ENCODE measurements around the gene TENM4.

Gene TENM4

DNA sequence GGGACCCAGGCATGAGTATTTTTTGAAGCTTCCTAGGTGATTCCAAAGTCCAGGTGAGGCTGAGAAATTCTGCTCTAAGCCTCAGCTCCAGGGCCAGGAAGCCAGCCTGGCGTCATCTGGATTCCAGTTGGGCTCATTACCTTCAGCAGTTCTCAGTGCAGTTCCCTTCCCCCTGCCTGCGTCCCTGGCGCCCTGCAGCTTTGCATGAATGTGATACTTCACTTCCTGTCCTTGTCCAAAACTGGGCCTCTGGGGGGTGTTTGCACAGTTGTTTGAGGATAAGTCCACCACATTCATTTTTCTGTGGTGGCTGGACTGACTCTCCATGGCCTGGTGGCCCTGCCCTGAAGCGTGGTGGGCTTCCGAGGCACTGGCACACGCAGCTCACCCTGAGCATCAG, 98.1 kb downstream of the TENM4 start:
- no peak for DNase-seq (ENCODE audit: low read depth)

DNA sequence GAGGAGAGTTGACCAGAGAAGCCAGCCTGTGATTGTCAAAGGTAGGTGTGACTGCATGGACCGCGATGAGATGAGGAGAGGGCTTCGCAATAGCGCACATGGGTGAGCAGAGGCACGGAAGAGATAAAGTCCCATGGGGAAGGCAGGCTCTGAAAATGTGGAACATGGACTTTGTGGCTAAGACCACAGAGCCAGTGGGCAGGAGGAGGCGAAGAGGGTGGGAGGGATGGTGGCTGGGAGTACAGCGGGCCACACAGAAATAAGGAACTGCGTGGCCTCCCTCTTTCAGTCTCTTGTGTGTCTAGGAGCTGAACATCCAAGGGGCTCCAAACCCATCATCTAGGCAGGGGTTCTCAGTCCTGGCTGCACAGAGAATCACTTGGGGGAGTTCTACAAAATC, 98.6 kb downstream of the TENM4 start:
- no peak for DNase-seq (ENCODE audit: low read depth)

DNA sequence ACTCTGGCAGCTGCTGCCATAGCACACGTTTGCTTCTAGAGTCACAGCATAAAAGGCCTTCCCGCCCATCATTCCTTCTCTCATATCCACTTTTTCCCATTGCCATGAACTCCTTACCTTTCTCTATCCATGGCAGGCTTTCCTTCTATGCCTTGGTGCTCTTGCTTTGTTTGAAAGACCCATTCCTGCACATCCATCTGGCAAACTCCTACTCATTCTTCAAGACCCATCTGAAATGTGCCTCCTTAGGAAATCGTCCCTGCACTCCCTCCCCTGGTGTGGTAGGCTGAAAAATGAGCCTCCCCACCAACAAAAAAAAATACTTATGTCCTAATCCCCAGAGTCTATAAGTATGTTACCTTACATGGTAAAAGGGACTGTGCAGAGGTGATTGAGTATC, 100.3 kb downstream of the TENM4 start:
- DNase-seq (ENCODE audit: low read depth), result no peak

DNA sequence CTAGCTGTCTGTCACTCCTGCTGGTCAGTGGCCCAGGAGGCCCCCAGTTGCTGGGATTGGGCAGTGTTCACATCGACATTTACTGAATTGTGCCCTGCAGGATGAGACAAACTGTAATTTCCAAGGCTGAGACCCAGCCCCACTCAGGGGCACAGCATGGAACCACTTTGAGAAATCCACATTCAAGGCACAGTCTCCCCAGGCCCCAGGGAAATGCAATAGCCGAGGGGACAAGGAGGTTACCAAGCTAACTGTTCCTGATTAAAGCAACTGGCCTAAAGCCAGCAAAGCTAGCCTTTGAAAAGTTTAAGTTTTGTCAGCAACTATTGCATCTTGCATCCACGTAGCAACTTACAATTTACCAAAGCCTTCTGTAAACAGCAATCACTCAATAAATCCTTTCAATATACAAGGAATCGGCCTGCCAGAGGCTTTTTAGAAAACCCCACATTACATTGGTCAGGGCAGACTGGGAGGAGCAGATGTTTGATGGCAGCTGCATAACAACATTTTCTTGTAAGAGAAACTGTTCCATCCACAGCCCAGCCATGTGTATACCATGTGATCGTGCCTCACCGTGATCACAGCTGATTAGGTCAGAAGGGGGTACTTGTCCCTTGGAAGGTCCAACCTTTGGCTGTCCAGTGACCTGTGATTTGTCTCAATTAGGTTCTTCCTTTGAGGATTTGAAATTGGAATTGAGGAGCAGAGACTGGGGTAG, 103.9 kb downstream of the TENM4 start:
- no peak for DNase-seq (ENCODE audit: low read depth)

DNA sequence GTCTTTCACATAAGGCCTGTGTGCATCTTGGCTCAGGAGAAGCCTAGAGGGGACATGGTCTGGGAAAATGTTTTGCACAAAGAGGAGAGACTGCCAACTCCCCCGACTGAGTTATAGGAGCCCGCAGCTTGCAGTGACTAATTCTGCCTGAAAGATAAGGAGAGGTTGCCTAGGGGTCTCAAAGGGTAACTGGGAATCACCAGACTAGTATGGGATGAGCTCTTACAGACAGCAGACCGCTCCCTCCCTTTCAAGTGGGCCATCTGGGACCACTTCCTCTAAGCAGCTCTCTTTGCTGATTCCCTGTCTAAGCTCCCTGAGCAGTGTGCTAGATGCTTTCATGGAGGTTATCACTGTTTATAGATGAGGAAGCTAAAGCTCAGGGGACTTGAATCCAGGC, 105.1 kb downstream of the TENM4 start:
- no peak for DNase-seq (ENCODE audit: low read depth)

DNA sequence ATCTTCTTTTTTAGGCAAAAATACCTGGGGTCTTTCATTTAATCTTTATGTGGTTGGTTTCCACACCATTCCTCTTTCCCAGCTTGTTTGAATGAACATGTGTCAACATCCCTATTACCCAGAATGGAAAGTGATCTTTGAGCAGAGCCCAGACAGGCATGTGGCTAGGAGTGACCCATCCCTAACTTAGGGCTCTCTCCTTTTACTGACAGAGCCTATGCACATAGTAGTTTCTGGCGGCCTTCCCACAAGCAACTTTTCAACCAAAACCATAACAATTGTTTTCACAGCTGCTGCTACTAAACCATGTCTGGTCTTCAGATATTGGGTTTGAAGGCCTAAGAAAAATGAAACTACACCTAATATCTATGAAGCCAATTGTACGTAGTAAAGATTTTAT, 107.5 kb downstream of the TENM4 start:
- no peak for DNase-seq (ENCODE audit: low read depth)

- no peak for DNase-seq (ENCODE audit: low read depth)
Observed at GRCh38 chr11:79332017-79332416, 108.8 kb downstream of the TENM4 start.

DNA sequence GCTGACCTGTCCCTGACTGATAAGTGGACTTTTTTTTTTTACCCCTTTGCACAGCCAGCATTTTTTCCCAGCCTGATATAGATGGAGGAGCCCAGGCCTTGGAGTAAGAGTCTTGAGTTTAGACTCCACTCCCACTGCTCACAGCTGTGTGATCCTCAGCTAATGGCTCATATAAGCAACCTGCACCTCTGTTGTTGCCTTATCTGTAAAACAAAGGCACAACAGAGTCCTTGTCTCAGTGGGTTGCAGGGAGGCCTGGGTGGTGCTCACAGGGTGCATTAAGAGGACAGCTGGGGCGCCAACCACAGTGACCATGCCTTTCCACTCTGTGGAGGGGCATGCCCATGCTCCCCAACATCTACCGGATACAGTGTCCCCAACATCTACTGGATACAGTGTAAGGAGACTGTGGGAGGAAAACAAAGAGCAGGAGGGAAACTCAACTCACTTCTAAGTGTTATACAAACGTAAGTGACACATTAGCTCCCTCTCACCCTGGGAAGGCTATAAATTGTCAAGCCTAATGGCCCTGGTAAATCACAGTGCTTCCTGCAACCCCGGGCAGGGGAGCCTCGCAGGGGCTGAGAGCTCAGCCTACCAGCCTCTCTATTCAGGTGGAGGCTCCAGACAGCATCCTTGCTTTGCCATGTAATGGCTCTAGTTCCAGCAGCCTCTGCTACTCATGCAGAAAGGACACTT, 109.5 kb downstream of the TENM4 start:
- no peak for DNase-seq (ENCODE audit: low read depth)

GRCh38 chr11:79330651-79331050, 110.2 kb downstream of the TENM4 start:
- no peak for DNase-seq (ENCODE audit: low read depth)

GRCh38 chr11:79329561-79329960, 111.3 kb downstream of the TENM4 start:
- DNase-seq (ENCODE audit: low read depth), result no peak

- no peak for DNase-seq (ENCODE audit: low read depth)
Observed at GRCh38 chr11:79328402-79328801, 112.4 kb downstream of the TENM4 start.

DNA sequence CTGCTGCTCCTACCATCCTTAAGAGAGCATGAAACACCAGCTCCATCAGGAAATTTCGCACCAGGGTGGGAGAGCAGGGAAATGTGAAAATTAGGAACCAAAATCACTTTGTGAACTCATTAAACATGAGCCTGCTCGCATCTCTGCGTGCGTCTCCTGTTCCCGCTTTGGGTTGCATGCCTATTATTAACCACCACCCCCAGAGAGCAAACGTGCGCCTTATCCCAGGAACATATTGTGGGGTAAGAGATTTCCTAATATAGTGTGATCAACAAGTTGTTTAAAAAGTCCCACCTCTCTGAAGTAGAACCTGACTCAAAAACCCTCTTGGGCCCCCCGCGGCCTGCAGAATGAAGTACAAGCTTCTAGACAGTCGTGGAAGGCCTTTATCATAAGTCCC, 115.0 kb downstream of the TENM4 start:
- DNase-seq (ENCODE audit: low read depth), result no peak

DNA sequence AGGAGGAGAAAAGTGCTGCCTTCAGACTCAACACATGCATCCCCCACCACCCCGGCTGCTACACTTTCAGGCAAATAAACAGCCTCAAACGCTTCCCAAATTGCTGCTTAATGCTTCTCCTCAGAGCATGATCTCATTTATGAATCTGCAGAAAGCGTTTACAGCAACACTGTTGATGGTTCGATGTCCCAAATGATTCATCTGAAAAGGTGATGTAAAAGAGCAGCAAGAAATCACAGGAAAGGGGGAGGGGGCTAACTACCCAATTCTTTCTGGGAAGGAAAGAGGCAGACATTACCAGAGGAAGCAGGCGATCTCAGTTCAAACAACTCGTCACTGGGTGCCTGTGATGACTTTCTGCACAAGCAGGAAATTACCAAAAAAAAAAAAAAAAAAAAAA, 119.6 kb downstream of the TENM4 start:
- DNase-seq (ENCODE audit: low read depth), result no peak

DNA sequence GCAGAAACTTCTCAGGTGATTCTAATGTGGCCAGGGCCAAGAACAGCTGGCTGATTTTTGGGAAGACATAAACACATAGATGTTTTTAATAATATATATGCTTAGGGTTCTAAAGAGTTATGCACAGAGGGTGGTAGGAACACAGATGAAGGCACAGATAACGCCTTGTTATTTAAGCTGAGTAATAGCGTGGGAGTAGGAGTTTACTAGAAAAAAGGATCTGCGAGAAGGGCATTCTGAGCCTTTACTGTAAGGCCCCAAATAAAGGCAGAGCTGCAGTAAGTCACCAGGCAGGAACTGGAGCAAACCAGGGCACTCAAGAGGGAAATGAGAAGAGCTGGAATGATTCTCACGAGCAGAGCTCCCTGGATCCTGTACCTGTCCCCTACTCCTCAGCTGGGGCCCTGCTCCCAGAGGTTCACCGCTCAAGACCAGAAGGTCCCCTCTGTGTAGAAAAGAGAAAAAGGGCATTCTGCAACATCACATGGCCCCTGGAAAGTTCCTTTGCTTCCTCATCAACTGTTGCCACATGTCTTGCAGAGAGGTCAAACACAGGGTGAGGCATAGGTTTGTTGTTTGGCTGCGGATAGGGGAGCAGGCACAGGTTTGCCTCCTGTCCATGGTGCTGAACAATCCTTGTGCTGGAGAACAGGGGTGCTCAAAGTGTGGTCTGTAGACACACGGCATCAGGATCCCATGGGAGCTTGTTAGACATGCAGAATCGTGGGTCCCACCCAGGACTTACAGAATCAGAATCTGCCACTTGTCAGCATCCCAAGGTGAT, 125.7 kb downstream of the TENM4 start:
- no peak for DNase-seq (ENCODE audit: low read depth)

GRCh38 chr11:79313530-79313913, 127.3 kb downstream of the TENM4 start:
- no peak for DNase-seq (ENCODE audit: low read depth)

DNA sequence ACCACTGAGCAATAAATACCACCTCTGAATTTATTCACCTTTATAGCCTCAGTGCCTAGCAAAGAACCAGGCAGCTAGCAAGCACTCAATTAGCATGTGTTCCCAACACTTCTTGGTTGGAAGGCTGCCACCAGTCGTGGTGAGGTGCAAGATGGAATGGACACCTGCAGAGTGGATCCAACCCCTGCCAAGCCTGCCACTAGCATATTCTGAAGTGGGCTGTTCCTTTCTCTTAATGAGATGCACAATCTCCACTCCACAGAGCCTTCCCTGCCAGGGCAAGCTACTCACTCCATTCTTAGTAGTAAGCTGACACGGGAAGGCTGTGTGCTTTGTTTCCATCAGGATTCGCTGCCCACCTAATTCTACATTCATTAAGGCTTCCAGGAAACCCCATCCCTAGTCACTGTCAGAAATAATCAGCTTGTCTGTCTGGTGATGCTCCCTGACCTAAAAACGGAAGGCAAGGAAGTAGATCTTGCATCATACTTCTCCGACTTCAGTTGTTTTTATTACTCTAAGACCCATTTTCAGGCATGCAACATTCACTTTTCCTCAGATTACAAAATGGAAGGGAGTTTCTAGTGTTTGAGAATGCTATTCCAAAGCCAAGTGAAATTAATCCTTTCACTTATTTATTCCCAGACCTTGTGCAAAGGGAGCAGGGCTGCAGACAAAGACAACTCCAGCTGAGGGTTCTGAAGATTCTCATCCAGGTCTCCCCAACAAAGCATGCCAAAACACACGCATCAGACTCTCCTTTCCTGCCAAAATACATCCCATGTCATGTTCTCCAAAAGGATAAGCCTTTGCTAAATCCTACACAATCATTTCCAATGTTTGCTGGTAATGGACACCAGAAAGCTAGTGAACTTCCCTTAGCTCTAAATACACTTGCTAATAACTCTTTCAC, 128.0 kb downstream of the TENM4 start:
- DNase-seq (ENCODE audit: low read depth), result no peak

- DNase-seq (ENCODE audit: low read depth), result no peak
Observed at GRCh38 chr11:79311461-79311860, 129.4 kb downstream of the TENM4 start.

DNA sequence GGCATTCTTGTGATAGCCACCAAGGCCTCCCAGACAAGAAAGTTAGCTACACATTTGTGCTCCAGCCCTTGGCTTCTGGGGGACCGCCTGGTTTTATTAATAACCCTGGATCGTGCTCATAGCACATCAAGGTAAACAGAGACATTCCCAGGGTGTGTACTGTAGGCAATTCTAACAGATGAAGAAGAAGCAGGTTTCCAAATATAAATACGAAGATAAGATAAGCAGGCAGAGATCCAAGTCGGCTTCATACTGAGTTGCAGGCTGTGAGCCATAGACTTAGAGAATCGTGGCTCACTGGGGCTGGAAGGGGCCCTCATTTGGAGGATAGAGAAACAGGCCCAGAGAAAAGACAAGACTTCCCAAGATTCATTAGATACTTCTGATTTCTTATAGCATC, 131.4 kb downstream of the TENM4 start:
- no peak for DNase-seq (ENCODE audit: low read depth)

DNA sequence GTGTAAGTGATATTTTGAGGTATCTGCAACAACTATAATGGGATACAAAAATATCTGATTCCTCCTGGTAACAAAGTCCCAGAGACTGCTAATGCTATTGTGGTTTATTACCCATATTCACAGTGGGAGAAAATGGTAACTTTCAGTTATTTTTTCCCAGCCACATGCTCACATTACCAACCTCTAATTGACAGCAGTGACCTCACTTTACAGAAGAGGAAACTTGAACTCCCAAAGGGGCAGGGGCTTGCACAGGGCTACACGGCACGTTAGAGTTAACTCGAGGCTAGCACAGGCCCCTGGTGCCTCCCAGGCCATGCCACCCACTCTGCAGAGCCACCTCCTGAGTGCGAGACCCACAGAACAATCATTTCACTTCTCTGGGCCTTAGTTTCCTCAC, 132.4 kb downstream of the TENM4 start:
- no peak for DNase-seq (ENCODE audit: low read depth)

DNA sequence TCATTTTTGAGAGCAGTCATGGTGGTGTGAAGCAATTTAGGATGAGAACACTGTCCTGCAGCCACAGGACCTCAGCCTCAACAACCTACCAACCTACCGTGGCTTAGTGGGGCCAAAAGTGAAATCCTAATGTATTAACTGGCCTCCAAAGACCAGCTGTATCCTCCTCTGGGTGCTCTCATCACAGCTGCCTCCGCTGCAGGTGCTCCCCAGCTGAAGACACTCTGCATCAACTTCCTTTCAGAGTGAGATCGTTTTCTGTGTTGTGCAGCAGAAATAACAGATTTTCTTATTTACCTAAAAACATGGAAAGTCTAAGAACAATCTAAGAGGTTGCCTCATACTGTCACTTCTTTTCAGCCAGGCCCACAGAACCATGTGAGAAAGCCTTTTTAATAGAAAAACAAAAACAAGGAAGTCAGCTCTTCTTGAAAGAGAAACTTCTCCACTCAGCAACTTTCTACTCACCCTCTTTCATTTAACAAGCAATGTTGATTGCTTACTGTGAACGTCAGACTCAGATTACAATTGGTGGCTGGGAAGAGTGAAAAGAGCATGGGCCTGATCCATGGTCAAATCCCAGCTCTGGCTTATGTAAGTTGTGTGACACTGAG, 136.1 kb downstream of the TENM4 start:
- DNase-seq (ENCODE audit: low read depth), result no peak

DNA sequence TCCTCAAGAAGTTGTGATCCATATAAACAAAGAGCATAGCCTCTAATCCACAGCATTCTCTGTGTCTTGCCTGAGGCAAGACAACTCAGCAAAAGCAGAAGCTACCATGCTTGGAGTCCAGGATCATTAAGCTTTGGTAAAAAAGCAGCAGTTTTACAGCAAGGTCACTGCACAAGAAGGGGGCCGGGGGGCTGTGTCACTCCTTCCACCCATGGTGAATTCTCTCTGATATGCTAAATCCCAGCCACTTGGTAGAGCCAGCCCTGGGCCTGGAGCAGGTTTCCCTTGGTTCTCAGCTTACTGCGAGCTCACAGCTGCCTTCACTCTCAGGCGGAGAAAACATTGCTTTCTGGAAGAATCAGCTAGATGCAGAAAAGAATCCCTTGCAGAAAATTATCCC, 144.7 kb downstream of the TENM4 start:
- no peak for DNase-seq (ENCODE audit: low read depth)
